Inflammatory macrophage (primary cell): ENCODE measurements around the gene NDUFV3.
"Not testable (repeated sequence)": the region's sequence is repeated elsewhere in the genome, so short reads cannot be mapped to it uniquely, and the experiment has no call there.

Experiments
- DNase-seq, 2 donors: peaks; one replicate each; pipeline ENCODE4 v3.0.0-alpha.2; 2020 to 2022

Gene NDUFV3

DNA sequence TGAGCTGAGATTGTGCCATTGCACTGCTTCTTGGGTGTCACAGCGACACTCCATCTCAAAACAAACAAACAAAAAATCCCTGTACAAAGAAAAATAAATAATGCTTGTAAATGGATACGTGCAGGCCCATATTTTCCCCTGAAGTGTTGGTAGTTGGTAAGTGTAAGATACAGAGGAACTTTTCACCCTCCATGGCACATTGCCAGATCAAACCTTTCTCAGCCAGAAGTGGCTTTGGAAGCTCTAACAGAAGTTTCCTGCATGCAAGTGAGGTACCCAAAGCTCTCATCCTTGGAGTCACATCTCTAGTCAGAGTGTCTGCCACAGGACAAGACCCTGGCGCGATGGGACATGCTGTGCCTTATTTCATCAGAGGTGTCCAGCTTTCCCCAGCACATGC lies 7.3 kb downstream of the NDUFV3 start:
- no peak for DNase-seq

DNA sequence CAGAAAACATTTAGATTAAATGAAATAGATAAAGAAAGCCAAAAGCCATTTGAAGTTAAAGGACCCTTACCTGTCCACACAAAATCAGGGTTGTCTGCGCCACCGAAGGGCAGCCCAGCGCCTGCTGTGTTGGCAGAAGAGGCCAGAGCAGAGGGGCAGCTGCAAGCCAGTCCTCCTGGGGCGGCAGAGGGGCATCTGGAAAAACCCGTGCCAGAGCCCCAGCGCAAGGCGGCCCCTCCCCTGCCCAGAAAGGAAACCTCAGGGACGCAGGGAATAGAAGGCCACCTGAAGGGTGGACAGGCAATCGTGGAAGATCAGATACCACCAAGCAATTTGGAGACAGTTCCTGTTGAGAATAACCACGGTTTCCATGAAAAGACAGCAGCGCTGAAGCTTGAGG lies 10.7 kb downstream of the NDUFV3 start:
- DNase-seq, result no peak

DNA sequence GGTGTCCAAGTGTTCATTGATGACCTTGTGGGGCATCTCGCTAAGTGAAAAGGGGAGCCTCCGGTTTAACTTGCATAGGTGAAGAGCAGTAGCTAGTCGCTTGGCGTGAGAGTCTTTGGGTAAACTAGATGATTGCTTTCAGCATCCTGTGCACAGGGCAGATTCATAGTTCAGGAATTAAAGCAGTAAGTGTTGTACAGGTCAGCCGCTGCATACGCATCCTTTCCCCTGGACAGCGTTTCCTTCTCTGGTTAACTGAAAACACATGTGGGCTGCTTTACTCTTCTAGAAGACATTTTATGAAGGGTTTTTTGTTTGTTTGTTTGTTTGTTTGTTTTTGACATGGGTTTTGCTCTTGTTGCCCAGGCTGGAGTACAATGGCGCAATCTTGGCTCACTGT lies 12.1 kb downstream of the NDUFV3 start:
- DNase-seq, result no peak

DNA sequence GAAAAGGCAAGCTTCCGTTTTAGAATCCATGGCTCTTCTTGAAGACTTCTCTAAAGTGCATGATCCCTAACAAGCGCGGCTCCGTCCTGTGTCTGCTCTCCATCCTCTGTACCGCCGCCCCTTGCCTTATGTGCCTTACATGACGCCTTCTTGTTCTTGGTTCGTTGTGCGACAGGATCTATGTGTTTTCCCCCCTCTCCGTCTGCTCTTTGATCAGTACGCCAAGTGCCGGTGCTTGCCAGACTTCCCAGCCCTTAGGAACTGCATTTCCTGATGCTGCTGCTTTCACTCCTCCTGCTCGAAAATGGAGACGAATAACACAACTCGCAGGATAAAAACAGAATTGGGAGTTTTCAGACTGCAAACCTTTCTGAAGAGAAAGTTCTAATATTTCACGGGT lies 13.1 kb downstream of the NDUFV3 start:
- DNase-seq, result no peak

DNA sequence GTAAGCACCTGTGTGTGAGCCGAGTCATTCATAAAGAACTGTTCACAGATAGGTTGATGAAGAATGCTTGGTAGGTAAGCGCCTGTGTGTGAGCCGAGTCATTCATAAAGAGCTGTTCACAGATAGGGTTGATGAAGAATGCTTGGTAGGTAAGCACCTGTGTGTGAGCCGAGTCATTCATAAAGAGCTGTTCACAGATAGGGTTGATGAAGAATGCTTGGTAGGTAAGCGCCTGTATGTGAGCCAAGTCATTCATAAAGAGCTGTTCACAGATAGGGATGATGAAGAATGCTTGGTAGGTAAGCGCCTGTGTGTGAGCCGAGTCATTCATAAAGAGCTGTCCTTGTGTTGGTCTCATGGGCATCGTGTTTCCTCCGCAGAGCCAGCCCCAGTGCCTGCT lies 15.4 kb downstream of the NDUFV3 start:
- DNase-seq, result not testable (repeated sequence)

DNA sequence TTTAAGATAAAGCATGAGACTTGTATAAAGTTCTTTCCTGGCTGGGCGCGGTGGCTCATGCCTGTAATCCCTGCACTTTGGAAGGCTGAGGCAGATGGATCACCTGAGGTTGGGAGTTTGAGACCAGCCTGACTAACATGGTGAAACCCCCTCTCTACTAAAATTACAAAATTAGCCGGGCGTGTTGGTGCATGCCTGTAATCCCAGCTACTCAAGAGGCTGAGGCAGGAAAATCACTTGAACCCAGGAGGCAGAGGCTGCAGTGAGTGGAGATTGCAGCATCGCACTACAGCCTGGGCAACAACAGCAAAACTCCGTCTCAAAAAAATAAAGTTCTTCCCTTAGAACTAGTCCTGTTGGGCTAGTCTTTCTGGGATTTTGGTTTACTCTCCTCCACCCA lies 18.8 kb downstream of the NDUFV3 start:
- DNase-seq, result not testable (repeated sequence)

DNA sequence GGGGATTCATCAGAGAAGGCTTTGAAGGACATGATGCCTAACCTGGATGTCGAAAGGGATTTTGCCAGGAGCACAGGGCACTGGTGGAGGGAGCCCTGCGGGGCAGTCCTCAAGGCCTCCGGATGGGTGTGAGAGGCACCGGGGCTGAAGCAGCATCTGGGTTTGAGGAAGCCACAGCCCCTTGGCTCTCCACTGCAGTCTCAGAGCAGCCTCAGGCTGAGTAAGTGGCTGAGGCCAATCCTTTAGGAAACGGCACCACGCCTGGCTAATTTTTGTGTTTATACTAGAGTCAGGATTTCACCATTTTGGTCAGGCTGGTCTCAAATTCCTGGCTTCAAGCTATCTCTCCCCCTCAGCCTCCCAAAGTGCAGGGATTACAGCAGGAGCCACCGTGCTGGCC lies 20.4 kb downstream of the NDUFV3 start:
- no peak for DNase-seq

DNA sequence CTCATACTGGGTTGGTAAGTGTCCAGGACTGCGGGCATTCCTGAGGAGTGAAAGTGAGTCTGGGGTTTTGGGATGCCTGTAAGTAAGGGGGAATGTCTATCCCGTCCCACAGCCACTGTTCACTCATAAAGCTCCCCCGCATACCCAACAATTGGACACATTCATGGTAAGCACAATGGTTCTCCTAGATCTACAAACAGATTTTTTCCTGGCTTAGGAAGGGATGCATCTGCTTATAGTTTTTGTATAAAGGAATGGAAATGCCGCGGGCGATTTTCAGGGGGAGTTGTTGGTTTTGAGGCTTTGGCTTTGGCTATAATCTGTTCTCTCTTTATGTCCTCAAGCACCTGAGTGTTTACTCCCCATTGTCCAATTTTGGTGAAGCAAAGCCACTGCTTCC lies 25.2 kb downstream of the NDUFV3 start:
- DNase-seq, result no peak

DNA sequence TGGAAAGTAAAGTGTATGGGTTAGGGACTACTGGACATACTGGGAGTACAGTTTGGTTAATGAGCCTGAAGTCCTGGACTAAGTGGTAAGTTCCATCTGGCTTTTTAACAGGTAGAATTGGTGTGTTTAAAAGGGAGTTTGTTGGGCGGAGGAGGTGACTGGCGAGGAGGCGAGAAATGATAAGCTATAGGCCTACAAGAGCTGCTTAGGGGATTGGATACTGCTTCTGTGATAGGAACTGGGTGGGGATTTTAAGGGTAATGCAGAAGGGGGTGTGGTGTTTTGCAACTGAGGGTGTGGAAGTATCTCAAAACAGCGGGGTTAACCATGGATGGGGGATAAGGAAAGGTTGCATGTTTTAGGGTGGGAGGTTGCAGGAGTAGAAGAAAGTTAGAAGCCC lies 28.8 kb downstream of the NDUFV3 start:
- no peak for DNase-seq

DNA sequence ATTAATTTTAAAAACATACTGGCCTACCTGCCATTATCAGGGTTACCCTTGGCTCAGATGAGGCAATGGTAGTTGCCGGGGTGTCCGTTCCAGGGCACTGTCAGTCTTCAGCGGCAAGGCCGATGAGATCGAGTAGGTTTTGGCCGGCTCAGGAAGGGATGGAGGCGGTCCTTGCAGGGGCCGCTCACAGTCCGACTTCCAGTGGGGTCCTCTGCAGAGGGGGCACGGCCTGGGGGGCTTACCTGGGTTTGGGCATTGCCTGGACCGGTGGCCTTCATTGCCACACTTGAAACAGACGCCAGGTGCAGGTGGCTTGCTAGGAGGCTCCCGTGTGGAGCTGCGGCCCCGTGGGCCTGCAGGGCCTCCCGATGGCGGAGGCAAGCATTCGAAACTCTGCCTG lies 29.8 kb downstream of the NDUFV3 start:
- no peak for DNase-seq

DNA sequence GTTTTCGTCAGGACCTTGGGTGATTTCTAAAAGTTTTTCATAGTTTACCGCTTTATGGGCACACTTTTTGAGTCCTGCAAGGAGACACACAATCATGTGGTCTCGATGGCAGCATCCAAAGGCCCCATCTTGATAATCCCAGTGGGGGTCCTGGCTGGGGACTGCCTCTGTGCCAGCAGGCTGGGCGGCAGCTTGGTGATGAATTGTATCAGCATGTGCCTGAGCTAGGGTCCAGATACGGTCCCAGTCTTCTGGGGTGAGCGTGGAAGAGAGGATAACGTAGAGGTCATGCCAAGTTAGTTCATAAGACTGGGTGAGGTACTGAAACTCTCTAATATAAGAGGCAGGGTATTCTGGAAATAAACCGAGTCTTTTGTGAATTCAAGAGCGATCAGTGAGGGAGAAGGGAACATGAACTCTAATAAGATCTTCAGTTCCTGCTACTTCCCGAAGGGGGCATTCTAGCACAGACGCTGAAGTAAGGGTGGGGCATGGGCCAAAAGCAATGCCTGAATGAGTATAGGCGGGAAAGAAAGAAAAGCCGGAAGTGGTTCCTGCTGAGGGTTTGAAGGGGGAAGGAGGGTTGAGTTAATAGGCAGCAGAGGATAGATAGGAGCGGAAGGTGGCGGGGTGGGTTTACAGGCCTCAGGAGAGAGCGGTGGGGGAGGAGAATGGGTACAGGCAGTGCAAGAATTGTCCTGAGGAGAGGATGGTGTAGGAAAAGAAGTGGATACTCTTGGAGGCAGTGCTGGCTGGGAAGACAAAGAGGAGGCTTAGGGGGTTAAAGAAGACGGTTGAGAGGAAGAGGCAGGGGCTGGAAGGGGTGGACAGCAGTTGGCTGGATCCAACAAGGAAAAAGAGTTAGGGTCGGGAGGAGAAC lies 30.7 kb downstream of the NDUFV3 start:
- DNase-seq, result peak; percentile 84 to 88

DNA sequence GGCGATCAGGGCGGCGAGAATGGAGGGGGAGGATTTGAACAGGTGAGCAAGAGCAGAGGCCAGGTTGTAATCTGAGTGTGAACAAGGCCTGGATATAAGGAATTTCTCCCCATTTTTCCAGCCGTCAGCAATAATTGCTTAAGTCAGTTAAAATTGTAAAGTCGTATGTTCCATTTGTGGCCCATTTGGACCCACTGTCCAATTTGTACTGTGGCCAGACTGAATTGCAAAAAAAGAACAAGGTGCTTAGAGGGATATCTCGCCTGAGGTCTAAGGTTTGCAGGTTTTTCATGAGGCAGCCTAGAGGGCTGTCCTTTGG lies 31.3 kb downstream of the NDUFV3 start:
- DNase-seq, result no peak

DNA sequence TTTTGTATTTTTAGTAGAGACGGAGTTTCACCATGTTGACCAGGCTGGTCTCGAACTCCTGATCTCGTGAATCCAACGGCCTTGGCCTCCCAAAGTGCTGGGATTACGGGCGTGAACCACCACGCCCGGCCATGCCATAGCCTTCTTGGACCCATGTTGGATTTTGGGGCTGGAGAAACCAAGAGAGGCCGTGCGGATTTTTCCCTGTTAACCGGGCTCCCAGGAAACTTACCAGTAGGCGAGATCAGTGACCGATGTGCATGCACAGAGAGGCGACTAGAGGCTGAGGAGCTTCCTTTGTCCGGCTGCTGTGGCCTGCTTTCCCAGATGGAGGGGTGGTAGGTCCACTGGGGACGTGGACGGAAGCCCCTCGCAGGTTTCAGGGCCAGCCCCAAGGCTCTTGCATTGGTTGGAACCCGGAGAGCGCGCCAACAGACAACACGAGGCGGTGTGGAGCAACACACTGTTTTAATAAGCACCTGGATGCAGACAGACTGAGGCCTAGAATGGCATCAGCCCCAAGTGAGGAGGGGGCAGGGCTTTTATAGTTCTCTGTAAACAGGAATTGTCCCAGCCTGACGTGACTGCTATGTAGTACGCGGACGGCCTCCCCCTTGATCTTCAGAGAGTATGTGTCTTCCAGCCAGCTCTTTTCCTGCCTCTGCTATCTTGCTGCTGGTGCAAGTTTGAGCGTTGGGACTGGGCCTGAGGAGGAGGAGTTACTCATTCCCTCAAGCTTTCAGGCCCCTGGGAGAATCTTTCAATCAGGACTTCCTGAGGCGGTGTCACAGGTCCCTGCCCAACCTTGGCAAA lies 32.2 kb downstream of the NDUFV3 start, which contains the start of gene ERVH48-1:
ERVH48-1 (minus strand) TSS at position 517 of the 813 bp plus-strand sequence. CDS start 6,624 bp downstream, outside the sequence.
- no peak for DNase-seq

DNA sequence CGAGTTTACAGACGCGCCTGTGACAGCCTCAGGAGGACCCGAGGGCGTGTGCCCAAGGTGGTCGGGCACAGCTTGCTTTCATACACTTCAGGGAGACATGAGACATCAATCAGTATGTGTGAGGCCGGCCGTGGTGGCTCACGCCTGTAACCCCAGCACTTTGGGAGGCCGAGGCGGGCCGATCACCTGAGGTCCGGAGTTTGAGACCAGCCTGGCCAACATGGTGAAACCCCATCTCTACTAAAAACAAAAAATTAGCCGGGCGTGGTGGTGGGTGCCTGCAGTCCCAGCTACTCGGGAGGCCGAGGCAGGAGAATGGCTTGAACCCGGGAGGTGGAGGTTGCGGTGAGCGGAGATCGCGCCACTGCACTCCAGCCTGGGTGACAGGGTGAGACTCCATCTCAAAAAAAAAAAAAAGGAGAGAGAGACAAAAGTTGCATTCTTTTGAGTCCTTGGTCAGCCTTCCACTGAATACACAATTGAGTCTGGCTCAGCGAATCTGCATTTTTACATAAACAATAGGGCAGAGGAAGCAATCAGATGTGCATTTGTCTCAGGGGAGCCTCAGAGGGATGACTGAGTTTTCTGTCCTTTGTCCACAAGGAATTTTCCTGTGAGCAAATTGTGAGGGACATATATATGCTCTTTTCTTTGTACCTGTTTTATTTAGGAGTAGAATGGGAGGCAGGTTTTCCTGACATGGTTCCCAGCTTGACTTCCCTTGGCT lies 34.5 kb downstream of the NDUFV3 start:
- DNase-seq, result not testable (repeated sequence)

DNA sequence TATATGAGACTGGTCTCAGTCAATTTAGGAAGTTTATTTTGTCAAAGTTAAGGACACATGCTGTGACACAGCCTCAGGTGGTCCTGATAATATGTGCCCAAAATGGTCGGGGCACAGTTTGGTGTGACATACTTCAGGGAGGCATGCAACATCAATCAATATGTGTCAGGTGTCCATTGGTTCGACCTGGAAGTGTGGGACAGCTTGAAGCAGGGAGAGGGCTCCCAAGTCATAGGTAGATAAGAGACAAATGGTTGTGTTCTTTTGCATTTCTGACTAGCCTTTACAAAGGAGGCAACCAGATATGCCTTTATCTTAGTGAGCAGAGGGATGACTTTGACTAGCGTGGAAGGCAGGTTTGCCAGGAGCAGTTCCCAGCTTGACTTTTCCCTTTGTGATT lies 36.9 kb downstream of the NDUFV3 start:
- DNase-seq, result no peak

DNA sequence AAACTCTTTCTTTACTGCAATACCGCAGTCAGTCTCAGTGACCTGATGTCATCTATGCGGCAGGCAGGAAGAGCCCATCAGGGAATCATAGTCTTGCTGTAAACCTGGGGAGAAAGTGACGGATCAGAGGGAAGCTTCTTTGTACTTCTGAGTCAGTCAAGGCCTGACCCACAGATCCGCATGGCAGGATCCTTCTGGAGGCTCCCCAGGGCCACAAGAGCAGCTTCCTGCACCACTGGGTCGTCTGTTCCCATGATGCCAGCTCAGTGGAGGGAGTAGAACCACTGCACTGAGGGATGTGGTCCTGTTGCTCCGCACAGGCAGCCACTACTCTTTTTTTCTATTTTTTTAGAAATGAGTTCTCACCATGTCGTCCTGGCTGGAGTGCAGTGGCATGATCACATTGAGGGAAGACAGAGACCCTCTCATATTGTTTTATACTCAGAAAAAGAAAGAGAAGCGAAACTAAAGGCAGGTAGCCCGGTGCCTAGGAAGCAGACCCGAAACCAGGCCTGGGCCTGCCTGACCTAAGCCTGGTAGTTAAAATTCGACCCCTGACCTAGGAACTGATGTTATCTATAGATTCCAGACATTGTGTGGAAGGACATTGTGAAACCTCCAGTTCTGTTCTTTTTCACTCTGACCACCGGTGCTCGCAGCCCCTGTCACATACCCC lies 38.6 kb downstream of the NDUFV3 start:
- no peak for DNase-seq

DNA sequence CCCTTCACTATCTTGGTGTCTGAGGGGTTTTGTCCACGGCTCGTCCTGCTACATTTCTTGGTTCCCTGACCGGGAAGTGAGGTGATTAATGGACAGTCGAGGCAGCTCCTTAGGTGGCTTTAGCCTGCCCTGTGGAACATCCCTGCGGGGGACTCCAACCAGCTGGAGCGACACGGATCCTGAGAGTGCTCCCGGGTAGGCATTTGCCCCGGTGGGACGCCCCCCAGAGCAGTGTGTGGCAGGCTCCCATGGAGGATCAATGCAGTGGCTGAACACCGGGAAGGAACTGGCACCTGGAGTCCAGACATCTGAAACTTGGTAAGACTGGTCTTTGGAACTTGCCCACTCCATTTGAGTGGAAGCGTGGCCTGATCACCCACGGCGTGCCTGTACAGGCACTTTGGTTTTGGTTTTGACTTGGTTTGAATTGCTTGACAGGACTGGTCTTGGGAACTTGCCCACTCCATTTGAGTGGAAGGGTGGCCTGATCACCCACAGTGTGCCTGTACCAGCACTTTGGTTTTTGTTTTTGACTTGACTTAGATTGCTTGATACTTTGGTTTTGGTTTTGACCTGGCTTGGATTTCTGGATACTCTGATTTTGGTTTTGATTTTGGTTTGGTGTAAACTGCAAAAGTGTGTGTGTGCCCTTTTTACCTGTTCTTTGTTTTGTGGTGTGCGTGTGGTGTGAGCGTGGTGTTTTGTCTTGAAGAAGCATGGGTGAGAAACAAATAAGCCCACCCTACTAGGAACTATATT lies 39.4 kb downstream of the NDUFV3 start:
- not testable (repeated sequence) for DNase-seq

DNA sequence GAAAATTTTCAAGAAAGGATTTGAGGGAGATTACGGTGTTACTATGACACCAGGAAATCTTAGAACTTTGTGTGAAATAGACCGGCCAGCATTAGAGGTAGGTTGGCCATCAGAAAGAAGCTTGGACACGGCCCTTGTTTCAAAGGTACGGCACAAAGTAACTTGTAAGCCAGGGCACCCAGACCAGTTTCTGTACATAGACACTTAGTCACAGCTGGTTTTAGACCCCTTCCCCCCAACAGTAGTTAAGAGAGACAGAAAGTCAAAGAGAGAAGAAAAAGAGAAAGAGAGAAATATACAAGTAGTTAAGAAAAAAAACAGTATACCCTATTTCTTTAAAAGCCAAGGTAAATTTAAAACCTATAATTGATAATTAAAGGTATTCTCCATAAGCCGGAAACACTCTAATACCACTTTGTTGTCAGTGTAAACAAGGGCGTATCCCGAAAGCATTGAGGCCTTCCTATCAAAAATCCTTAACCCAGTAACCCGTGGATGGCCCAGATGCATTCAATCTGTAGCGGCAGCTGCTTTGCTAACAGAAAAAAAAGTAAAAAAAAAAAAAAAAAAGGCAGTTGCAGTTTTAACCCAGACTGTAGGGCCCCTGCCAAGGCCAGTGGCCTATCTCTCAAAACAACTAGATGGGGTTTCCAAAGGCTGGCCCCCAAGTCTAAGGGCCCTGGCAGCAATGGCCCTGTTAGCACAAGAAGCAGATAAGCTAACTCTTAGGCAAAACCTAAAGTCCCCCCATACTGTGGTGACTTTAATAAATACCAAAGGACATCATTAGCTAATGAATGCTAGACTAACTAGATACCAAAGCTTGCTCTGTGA lies 40.2 kb downstream of the NDUFV3 start:
- DNase-seq, result not testable (repeated sequence)

DNA sequence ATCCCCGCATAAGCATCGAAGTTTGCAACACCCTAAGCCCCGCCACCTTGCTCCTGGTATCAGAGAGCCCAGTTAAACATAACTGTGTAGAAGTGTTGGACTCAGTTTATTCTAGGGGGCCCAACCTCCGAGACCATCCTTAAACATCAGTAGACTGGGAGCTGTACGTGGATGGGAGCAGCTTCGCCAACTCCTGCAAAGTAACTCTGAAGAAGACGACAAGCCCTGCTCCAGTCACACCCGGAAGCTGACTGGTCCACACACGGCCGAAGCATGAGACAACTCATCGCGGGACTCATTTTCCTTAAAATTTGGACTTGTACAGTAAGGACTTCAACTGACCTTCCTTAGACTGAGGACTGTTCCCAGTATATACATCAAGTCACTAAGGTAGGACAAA lies 40.9 kb downstream of the NDUFV3 start:
- not testable (repeated sequence) for DNase-seq

DNA sequence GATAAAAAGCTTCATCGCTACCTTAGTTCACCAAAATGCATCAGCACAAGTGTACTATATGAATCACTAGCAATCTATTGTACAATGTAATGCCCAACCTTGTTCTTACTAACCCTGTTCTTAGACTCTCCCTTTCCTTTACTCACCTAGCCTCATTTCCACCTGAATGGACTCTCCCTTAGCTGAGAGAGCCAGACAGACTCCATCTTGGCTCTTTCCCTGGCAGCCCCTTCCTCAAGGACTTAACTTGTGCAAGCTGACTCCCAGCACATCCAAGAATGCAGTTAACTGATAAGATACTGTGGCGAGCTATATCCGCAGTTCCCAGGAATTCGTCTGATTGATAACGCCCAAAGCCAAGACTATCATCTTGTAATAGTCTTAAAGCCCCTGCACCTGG lies 43.3 kb downstream of the NDUFV3 start:
- not testable (repeated sequence) for DNase-seq
